Bronchial epithelial cell (primary cell): ENCODE results near the gene WNT3A. TPM values are rescaled to one million over a fixed set of nuclear protein-coding genes. Genes with fewer than 3 reads are reported as not detected.
A peak's percentile ranks its signal among the peaks of the same experiment; 100 is the strongest.
"Not testable (repeated sequence)": the region's sequence is repeated elsewhere in the genome, so short reads cannot be mapped to it uniquely, and the experiment has no call there.

Experiments used
- DNase-seq: peaks from one replicate; pipeline ENCODE4 v3.0.0-alpha.2; 2010; ENCODE audit warnings: low read depth
- FAIRE-seq: peaks from 2 replicates; lab custom pipeline; 2011; peaks lifted over from hg19 to GRCh38; lab: Jason Lieb, UNC
- H3K27me3 ChIP-seq: 2 replicates; pipeline ENCODE4 v1.5.1; 2011; ENCODE audit warnings: low read length; ENCODE audit not compliant: control insufficient read depth, insufficient read depth
- H3K36me3 ChIP-seq: 2 replicates; pipeline ENCODE4 v1.5.1; 2011; ENCODE audit warnings: low read length; ENCODE audit not compliant: control insufficient read depth, insufficient read depth
- H3K4me3 ChIP-seq: 2 replicates; pipeline ENCODE4 v1.5.1; 2011; ENCODE audit warnings: mild to moderate bottlenecking, low read depth, low read length, control low read depth
- total RNA-seq: library from RNA; depleted of rRNA; stranded (reverse); fragments of >200 nt; gene quantifications from 2 replicates; pipeline ENCODE4 v1.2.1, GENCODE V29; 2014
- TF ChIP-seq, protein P1 (sequence below): IDR thresholded peaks from 2 replicates; pipeline ENCODE4 v1.5.1; 2011; ENCODE audit warnings: mild to moderate bottlenecking, moderate library complexity, low read length, control low read depth, inconsistent platforms; ENCODE audit not compliant: insufficient read depth, severe bottlenecking

WNT3A gene
- not detected in 2 replicates for total RNA-seq

DNA sequence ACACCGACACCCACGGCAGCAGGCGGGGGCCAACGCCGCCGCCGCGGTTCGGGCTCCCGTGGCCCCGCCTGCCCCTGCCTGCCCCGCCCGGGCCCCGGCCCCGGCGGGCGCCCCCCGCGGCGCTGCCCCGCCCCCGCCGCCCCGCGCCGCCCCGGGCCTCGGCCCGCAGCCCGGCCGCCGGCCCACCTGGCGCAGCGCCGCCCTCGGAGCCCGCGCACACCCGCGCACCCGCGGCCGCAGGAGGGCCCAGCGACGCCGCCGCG lies at the start of gene WNT3A:
Gene WNT3A (plus strand): TSS at position 213 of the 263 bp plus-strand sequence. CDS start 131 bp downstream, outside the sequence.
- Histone ChIP-seq H3K36me3 (no peaks in the 10 kb centered on the region), H3K27me3 (peaks cover 36% of the 10 kb centered on the region), H3K4me3 (peak within 1 kb of the TSS; percentile 23)
- no peak for DNase-seq
- TF ChIP-seq, protein P1, sequence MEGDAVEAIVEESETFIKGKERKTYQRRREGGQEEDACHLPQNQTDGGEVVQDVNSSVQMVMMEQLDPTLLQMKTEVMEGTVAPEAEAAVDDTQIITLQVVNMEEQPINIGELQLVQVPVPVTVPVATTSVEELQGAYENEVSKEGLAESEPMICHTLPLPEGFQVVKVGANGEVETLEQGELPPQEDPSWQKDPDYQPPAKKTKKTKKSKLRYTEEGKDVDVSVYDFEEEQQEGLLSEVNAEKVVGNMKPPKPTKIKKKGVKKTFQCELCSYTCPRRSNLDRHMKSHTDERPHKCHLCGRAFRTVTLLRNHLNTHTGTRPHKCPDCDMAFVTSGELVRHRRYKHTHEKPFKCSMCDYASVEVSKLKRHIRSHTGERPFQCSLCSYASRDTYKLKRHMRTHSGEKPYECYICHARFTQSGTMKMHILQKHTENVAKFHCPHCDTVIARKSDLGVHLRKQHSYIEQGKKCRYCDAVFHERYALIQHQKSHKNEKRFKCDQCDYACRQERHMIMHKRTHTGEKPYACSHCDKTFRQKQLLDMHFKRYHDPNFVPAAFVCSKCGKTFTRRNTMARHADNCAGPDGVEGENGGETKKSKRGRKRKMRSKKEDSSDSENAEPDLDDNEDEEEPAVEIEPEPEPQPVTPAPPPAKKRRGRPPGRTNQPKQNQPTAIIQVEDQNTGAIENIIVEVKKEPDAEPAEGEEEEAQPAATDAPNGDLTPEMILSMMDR: no peak
- no peak for FAIRE-seq

GRCh38 chr1:227958617-227959324 lies 48.0 kb upstream of the WNT3A start:
- Histone ChIP-seq H3K36me3 (no peaks in the 10 kb centered on the region), H3K4me3 (no peak overlapping the region), H3K27me3 (no peaks in the 10 kb centered on the region)
- TF ChIP-seq, protein P1: no peak
- no peak for FAIRE-seq
- no peak for DNase-seq

DNA sequence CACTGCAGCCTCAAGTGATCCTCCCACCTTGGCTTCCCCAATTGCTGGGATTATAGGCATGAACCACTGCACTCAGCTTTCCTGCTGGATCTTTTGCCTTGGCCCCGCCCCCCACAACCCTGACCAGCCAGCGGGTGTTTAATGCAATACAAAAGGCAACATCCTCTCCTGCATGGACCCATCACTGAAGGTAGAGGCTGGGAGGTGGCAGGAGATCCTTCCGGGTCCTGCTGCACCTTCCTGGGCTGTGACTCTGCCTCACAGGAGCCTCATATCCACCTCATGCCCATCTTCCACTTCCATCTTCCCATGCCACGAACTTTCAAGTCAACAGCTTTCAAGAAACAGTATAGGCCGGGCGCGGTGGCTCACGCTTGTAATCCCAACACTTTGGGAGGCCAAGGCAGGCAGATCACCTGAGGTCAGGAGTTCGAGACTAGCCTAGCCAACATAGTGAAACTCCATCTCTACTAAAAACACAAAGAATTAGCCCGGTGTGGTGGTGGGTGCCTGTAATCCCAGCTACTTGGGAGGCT lies 47.4 kb upstream of the WNT3A start:
- TF ChIP-seq, protein P1: no peak
- H3K4me3 ChIP-seq: no peak overlapping the region
- H3K36me3 ChIP-seq: no peaks in the 10 kb centered on the region
- no peak for DNase-seq
- H3K27me3 ChIP-seq: no peaks in the 10 kb centered on the region
- no peak for FAIRE-seq

DNA sequence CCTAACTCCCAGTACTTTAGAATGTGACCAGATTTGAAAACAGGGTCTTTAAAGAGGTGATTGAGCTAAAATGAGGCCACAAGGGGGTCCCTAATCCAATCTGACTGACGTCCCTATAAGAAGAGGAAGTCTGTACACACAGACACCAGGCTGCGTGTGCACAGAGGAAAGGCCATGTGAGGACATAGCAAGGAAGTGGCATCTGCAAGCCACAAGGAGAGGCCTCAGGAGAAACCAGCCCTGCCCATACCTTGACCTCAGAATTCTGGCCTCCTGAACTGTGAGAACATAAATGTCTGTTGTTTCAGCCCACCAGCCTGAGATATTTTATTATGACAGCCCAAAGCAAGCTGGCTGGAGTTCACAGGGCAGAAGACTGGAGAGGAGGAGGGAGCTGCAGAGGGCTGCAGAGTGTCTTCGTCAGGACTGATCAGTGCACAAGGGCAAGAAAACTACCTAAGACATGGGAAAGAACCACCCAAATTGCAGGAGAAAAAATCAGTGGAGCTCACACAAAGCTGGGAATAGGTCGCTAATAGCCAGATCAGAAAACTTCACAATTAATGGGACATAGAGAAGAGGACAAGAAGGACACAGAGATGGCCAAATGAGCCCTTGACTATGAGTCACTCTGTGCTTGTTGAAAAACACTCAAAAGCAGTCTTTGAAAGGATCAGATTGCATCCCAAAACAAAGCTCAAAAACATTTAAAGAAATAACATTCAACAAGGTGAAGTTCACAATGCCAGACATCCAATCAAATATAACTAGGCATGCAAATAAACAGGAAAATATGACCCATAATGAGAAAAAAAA lies 44.9 kb upstream of the WNT3A start:
- Histone ChIP-seq H3K27me3 (no peaks in the 10 kb centered on the region), H3K4me3 (no peak overlapping the region), H3K36me3 (no peaks in the 10 kb centered on the region)
- no peak for DNase-seq
- TF ChIP-seq, protein P1: no peak
- peak; percentile 23 for FAIRE-seq

GRCh38 chr1:227966733-227967132 lies 40.1 kb upstream of the WNT3A start:
- DNase-seq: peak; percentile 59
- not testable (repeated sequence) for H3K27me3 ChIP-seq, H3K36me3 ChIP-seq, FAIRE-seq, H3K4me3 ChIP-seq
- TF ChIP-seq, protein P1: peak; percentile 29

DNA sequence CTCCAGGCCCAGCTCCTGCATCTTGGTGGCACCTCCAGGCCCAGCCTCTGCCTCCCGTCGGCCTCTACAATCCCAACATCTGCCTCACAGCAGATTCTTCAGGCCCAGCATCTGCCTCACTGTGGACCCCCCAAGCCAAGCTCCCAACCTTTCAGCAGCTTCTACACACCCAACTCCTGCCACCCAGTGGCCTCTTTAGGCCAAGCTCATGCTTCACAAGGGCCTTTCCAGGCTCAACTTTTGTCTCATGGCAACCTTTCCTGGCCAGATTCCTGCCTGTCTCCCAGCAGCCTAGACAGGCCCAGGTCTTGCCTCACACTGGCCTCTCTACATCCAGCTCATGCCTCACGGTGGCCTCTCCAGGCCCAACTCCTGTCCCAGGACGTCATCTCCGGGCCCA lies 39.0 kb upstream of the WNT3A start:
- not testable (repeated sequence) for DNase-seq

DNA sequence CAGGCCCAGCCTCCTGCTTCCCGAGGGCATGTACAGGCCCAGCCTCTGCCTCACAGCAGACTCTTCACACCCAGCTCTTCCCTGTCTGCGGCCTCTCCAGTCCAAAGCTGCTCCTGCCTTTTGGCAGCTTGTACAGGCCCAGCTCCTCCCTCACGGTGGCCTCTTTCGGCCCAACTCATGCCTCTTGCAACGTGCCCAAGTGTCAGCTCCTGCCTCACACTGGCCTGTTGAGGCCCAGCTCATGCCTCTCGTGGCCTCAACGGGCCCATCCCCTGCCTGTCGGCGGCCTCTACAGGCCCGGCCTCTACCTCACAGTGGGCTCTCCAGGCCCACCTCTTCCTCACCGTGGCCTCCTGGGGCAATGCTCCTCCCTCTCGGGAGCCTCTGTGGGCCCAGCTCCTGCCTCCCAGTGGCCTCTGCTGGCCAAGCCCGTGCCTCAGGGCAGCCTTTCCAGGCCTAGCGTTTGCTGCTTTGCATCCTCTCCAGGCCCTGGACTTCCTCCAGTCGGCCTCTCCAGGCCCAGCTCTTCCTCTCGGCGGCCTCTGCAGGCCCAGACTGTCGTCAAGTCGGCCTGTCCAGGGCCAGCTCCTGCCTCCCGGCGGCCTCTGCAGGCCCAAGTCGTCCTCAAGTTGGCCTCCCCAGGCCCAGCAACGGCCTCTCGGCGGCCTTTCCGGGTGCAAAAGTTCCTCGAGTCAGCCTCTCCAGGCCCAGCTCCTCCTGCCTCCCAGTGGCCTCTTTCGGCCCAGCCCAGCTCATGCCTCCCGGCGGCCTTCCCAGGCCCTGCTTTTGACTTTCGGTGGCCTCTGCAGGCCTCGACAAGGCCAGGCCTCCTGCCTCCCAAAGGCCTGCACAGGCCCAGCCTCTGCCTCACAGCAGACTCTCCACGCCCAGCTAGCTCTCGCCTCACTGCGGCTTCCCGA lies 36.5 kb upstream of the WNT3A start:
- H3K4me3 ChIP-seq, FAIRE-seq, DNase-seq, H3K27me3 ChIP-seq, H3K36me3 ChIP-seq: not testable (repeated sequence)

More for the DNA sequence above, 39.0 kb upstream of the WNT3A start:
- H3K27me3 ChIP-seq, H3K36me3 ChIP-seq, FAIRE-seq, H3K4me3 ChIP-seq: not testable (repeated sequence)

- not testable (repeated sequence) for FAIRE-seq, DNase-seq
Measured at GRCh38 chr1:227971216-227971615, 35.6 kb upstream of the WNT3A start.

More at GRCh38 chr1:227971216-227971615, 35.6 kb upstream of the WNT3A start:
- not testable (repeated sequence) for H3K36me3 ChIP-seq, H3K27me3 ChIP-seq, H3K4me3 ChIP-seq
